ENCODE data around the gene PHF2. TPM values are rescaled to one million over a fixed set of nuclear protein-coding genes. Genes with fewer than 3 reads are reported as not detected.

The PHF2 gene
- total RNA-seq, 1 experiment from 2014 or later, result 11.6 TPM

GRCh38 chr9:93600504-93600903 is 24.1 kb downstream of the PHF2 start:
- H3K4me1 Mint-ChIP-seq, result peaks cover 61% of the 10 kb centered on the region

GRCh38 chr9:93601063-93601462 is 24.7 kb downstream of the PHF2 start:
- ATAC-seq (no peak), DNase-seq (ENCODE audit: low spot score) (no peak)
- H3K9me3 Mint-ChIP-seq, result peaks cover 12% of the 10 kb centered on the region
- H3K27ac Mint-ChIP-seq, result peak overlapping the region; percentile 48; the same call in 1 of the 2 replicates
- peaks cover 59% of the 10 kb centered on the region for H3K4me1 Mint-ChIP-seq
- TF ChIP-seq NR3C1 (CRISPR knock-in tag; conservative IDR thresholded peaks at IDR 0.05; ENCODE audit: low read depth) (no peak), NR2C2 (CRISPR knock-in tag; IDR thresholded peaks at IDR 0.05) (no peak), TEAD4 (CRISPR knock-in tag; IDR thresholded peaks at IDR 0.05) (no peak)
- peaks cover 5% of the 10 kb centered on the region for H3K36me3 Mint-ChIP-seq
- ChIA-PET POLR2A (no interaction called here), CTCF (interaction anchor here (1.0 to 2.7 kb wide), 4 partner anchors 19 to 447 kb away, joined by 3 to 14 read pairs (median 4); no protein-coding TSS in a partner anchor)
- H3K27me3 Mint-ChIP-seq (ENCODE audit: low read depth), result no peaks in the 10 kb centered on the region; the same call in 1 of the 2 replicates
- peak overlapping the region; percentile 4; the same call in 1 of the 2 replicates for H3K4me3 Mint-ChIP-seq

More at GRCh38 chr9:93600504-93600903, 24.1 kb downstream of the PHF2 start:
- no peak for DNase-seq (ENCODE audit: low spot score)
- Mint-ChIP-seq H3K36me3 (peaks cover 2% of the 10 kb centered on the region), H3K27me3 (ENCODE audit: low read depth) (no peaks in the 10 kb centered on the region; the same call in 1 of the 2 replicates), H3K27ac (peak overlapping the region; percentile 73), H3K9me3 (peaks cover 10% of the 10 kb centered on the region), H3K4me3 (no peak overlapping the region)
- peak; percentile 70 for ATAC-seq
- ChIA-PET CTCF (interaction anchor here (1.0 to 2.7 kb wide), 5 partner anchors 18 to 446 kb away, joined by 3 to 14 read pairs (median 4); no protein-coding TSS in a partner anchor), POLR2A (interaction anchor here (0.6 kb wide), 1 partner anchor 12 kb away, joined by 3 read pairs; no protein-coding TSS in a partner anchor)
- TF ChIP-seq TEAD1 (CRISPR knock-in tag; IDR thresholded peaks at IDR 0.05) (peak; percentile 43; the same call in 1 of the 2 replicates), STAT6 (CRISPR knock-in tag; conservative IDR thresholded peaks at IDR 0.05; ENCODE audit: low read depth) (no peak), ZNF232 (CRISPR knock-in tag; IDR thresholded peaks at IDR 0.05) (0 out of 2 replicates have a peak, but pooled peaks have one; percentile 43), MYBL2 (CRISPR knock-in tag; IDR thresholded peaks at IDR 0.05) (no peak), ZNF512 (CRISPR knock-in tag; IDR thresholded peaks at IDR 0.05; ENCODE audit: borderline replicate concordance) (no peak), FOXK1 (CRISPR knock-in tag; IDR thresholded peaks at IDR 0.05) (0 out of 2 replicates have a peak, but pooled peaks have one; percentile 30), ZNF281 (CRISPR knock-in tag; IDR thresholded peaks at IDR 0.05) (peak; percentile 79; the same call in 1 of the 2 replicates)

- peaks cover 17% of the 10 kb centered on the region for H3K9me3 Mint-ChIP-seq
- H3K36me3 Mint-ChIP-seq, result peaks cover 5% of the 10 kb centered on the region
- H3K4me3 Mint-ChIP-seq, result no peak overlapping the region
- peaks cover 56% of the 10 kb centered on the region for H3K4me1 Mint-ChIP-seq
- no peak overlapping the region for H3K27ac Mint-ChIP-seq
- no peaks in the 10 kb centered on the region; the same call in 1 of the 2 replicates for H3K27me3 Mint-ChIP-seq (ENCODE audit: low read depth)
- TF ChIP-seq CBFB (CRISPR knock-in tag; IDR thresholded peaks at IDR 0.05; ENCODE audit: low read depth) (no peak), ZNF263 (CRISPR knock-in tag; IDR thresholded peaks at IDR 0.05; ENCODE audit: low read depth) (no peak), PRRX2 (CRISPR knock-in tag; IDR thresholded peaks at IDR 0.05) (no peak), ZBTB43 (CRISPR knock-in tag; IDR thresholded peaks at IDR 0.05) (no peak), RORB (CRISPR knock-in tag; IDR thresholded peaks at IDR 0.05) (no peak), STAT6 (CRISPR knock-in tag; conservative IDR thresholded peaks at IDR 0.05; ENCODE audit: low read depth) (no peak)
- ATAC-seq, result no peak
- DNase-seq (ENCODE audit: low spot score), result no peak
- ChIA-PET CTCF (interaction anchor here (1.1 to 1.5 kb wide), 2 partner anchors 9 to 448 kb away, joined by 3 read pairs; no protein-coding TSS in a partner anchor), POLR2A (no interaction called here)
Observed at GRCh38 chr9:93601666-93602065, 25.3 kb downstream of the PHF2 start.
